Esophagus muscularis mucosa (tissue), 4 donors: ENCODE measurements around the gene CHAD. TPM values are rescaled to one million over a fixed set of nuclear protein-coding genes. Genes with fewer than 3 reads are reported as not detected.

ENCODE experiments used
- DNase-seq: peaks from one replicate; pipeline ENCODE4 v3.0.0-alpha.2; 2017; ENCODE audit errors: extremely low spot score
- H3K27ac ChIP-seq, 4 donors: fragments of 200-600 bp; sonication (generic); replicated peaks in 1 of 4; 1 replicate in 3 of 4; 2 replicates in 1 of 4; pipeline ENCODE4 v1.5.1; 2016 to 2019; ENCODE audit warnings: mild to moderate bottlenecking in 1 of 4
- H3K27me3 ChIP-seq, 4 donors: fragments of 200-600 bp; sonication (generic); one replicate each; pipeline versions ENCODE4 v1.5.1 to v1.6.0; 2016 to 2019
- H3K36me3 ChIP-seq, 4 donors: fragments of 200-600 bp; sonication (generic); one replicate each; pipeline ENCODE4 v1.5.1; 2016 to 2019
- H3K4me1 ChIP-seq, 4 donors: fragments of 200-600 bp; sonication (generic); one replicate each; pipeline ENCODE4 v1.5.1; 2016 to 2019
- H3K4me3 ChIP-seq, 4 donors: fragments of 200-600 bp; sonication (generic); 1 replicate in 2 of 4; 2 replicates in 2 of 4; pipeline ENCODE4 v1.5.1; 2016 to 2019; ENCODE audit warnings: mild to moderate bottlenecking in 4 of 4, moderate library complexity in 1 of 4
- H3K9me3 ChIP-seq, 4 donors: fragments of 200-600 bp; sonication (generic); 1 replicate in 3 of 4; 2 replicates in 1 of 4; pipeline ENCODE4 v1.5.1; 2016 to 2019
- EP300 ChIP-seq: sonication (generic); formaldehyde crosslinking; IDR thresholded peaks from one replicate; pipeline ENCODE4 v1.6.1; 2017; ENCODE audit warnings: antibody characterized with exemption
- POLR2A ChIP-seq: fragments of 450-650 bp; IDR thresholded peaks from one replicate; pipeline ENCODE4 v1.6.1; 2017; ENCODE audit warnings: antibody characterized with exemption, moderate library complexity, mild to moderate bottlenecking, low read depth
- POLR2AphosphoS5 ChIP-seq, 2 donors: sonication (generic); formaldehyde crosslinking; IDR thresholded peaks; one replicate each; pipeline ENCODE4 v1.6.1; 2017; ENCODE audit warnings: antibody characterized with exemption in 2 of 2
- WGBS: methylation state at CpG from one replicate; pipeline ENCODE4 v1.1.5; 2018; 5-methylcytosine and 5-hydroxymethylcytosine counted together
- intact Hi-C: fragments of 100-400 bp; cut with DNase I; formaldehyde crosslinking; loops from one replicate; pipeline ENCODE4 v1.15.1; 2023
- total RNA-seq, 4 donors: library from RNA; depleted of rRNA; stranded (reverse); fragments of >200 nt; gene quantifications; one replicate each; pipeline versions ENCODE4 v1.1.0 to v1.2.1, GENCODE V29; 2016
- TF ChIP-seq, protein P1 (sequence below), 3 experiments: fragments of 200-600 bp in 2 of 3; fragments of 450-650 bp in 1 of 3; sonication (generic) in 2 of 3; IDR thresholded peaks; one replicate each; pipeline ENCODE4 v1.5.1; 2017 to 2019; ENCODE audit warnings: antibody characterized with exemption in 3 of 3, mild to moderate bottlenecking in 2 of 3, moderate library complexity in 1 of 3

Gene CHAD
- total RNA-seq, 4 donors from 2014 or later = not detected

DNA sequence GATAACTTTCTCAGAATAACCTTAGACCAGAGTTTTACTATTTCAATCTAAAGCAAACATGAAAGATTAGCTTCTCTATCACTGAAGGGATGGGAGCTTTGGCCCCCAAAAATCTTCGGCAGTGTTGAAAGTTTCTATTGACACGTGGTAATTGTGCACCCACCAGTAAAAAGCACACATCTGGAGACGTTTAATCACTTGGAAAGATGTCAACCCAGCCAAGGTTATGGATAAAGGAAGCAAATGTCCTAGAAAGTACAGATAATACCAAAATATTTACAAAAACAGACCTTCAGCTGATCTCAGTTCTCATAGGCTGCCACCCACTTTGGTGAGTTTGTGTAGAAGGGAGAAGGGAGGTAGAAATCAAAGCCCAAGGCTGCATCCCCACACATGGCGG, 44.8 kb upstream of the CHAD start:
- WGBS = 67% methylated on average over 4 of the region's 4 CpGs
- no peak overlapping the region for H3K27ac ChIP-seq
- intact Hi-C loops = no loop called here

DNA sequence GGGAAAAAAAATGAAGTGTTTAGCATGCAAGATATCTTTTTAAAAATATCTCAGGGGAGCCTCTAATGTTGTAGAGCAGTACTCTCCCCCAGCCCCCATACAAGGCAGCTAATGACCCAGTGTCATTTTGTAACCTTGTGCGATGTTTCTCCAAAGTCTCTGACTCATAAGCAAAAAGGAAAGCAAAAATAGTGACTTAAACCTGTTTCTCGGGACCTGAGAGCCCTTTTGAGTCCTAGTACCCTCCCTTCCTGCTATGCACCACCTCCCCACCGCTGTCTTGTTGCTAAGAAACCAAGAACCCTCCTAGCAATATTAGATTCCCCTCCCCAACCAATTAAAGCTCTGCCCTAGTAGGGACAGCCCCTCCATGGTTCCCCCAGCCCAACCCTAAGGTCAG, 42.4 kb upstream of the CHAD start:
- H3K27ac ChIP-seq = no peak overlapping the region
- no peaks in the 10 kb centered on the region for H3K9me3 ChIP-seq
- no peaks in the 10 kb centered on the region for H3K36me3 ChIP-seq
- peaks cover 29 to 35% (median 31%) of the 10 kb centered on the region in 4 donors for H3K4me1 ChIP-seq
- no peak overlapping the region for H3K4me3 ChIP-seq
- WGBS = 61% methylated on average over 3 of the region's 3 CpGs
- H3K27me3 ChIP-seq = no peaks in the 10 kb centered on the region
- no peak for DNase-seq
- TF ChIP-seq POLR2AphosphoS5 (IDR thresholded peaks at IDR 0.05) (no peak), EP300 (no peak), POLR2A (no peak)
- TF ChIP-seq, protein P1, sequence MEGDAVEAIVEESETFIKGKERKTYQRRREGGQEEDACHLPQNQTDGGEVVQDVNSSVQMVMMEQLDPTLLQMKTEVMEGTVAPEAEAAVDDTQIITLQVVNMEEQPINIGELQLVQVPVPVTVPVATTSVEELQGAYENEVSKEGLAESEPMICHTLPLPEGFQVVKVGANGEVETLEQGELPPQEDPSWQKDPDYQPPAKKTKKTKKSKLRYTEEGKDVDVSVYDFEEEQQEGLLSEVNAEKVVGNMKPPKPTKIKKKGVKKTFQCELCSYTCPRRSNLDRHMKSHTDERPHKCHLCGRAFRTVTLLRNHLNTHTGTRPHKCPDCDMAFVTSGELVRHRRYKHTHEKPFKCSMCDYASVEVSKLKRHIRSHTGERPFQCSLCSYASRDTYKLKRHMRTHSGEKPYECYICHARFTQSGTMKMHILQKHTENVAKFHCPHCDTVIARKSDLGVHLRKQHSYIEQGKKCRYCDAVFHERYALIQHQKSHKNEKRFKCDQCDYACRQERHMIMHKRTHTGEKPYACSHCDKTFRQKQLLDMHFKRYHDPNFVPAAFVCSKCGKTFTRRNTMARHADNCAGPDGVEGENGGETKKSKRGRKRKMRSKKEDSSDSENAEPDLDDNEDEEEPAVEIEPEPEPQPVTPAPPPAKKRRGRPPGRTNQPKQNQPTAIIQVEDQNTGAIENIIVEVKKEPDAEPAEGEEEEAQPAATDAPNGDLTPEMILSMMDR (IDR thresholded peaks at IDR 0.05) = no peak
- intact Hi-C loops = no loop called here

More for the DNA sequence above, 44.8 kb upstream of the CHAD start:
- H3K4me1 ChIP-seq = peaks cover 21 to 26% (median 24%) of the 10 kb centered on the region in 4 donors
- DNase-seq = no peak
- TF ChIP-seq EP300 (no peak), POLR2AphosphoS5 (IDR thresholded peaks at IDR 0.05) (no peak), POLR2A (no peak)
- TF ChIP-seq, protein P1 (IDR thresholded peaks at IDR 0.05) = no peak
- H3K36me3 ChIP-seq = no peaks in the 10 kb centered on the region
- no peaks in the 10 kb centered on the region for H3K9me3 ChIP-seq
- H3K27me3 ChIP-seq = no peaks in the 10 kb centered on the region
- no peak overlapping the region for H3K4me3 ChIP-seq

DNA sequence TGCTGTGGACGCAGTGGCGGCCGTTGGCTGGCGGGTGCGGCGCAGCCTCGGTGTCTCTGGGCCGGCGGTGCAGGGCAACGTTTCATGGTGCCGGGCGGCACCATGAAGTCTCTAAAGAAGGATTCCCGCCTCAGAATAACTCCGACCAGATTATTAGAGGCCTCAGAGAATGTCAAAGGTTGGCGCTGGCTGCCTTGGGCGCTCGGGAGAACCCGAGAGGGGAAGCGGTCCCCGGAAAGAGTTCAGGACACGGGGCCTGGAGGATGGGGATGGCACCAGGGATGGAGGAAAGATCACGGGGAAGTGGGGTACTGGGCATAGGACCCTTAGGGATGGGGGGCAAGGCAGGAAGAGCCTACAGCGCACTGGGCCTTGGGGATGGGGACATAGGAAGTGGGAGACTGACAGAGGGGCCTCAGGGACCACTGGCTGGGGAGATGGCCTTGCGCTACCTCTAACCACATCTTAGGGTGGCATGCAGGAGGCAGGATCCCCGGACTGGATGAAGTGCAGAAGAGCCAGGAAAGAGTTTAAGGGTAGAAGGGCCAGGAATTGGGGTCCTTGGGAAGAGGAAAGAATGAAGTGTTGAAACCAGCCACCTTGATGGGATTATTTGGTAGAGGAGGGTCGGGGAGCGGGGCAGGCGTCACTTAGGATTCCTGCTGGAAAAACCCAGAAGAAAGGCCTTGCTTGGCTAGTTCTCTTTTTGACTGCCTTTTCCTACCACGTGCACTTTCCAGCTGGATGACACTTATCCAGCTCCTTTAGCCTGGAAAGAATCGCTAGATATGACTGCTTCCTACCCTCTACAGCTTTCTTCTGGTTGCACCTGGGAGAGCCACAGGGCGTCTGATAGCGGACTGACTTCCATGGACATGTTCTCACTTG, 40.1 kb upstream of the CHAD start:
- H3K27ac ChIP-seq = peak overlapping the region; percentile 69 to 83 (median 80)
- TF ChIP-seq EP300 = no peak
- WGBS = 29% methylated on average over 27 of the region's 32 CpGs
- no peaks in the 10 kb centered on the region for H3K9me3 ChIP-seq
- DNase-seq = no peak
- H3K36me3 ChIP-seq = no peaks in the 10 kb centered on the region
- intact Hi-C loops = no loop called here
- peak overlapping the region; percentile 65 to 82 (median 69) for H3K4me3 ChIP-seq
- no peaks in the 10 kb centered on the region for H3K27me3 ChIP-seq
- peaks cover 18 to 22% (median 21%) of the 10 kb centered on the region in 4 donors for H3K4me1 ChIP-seq

DNA sequence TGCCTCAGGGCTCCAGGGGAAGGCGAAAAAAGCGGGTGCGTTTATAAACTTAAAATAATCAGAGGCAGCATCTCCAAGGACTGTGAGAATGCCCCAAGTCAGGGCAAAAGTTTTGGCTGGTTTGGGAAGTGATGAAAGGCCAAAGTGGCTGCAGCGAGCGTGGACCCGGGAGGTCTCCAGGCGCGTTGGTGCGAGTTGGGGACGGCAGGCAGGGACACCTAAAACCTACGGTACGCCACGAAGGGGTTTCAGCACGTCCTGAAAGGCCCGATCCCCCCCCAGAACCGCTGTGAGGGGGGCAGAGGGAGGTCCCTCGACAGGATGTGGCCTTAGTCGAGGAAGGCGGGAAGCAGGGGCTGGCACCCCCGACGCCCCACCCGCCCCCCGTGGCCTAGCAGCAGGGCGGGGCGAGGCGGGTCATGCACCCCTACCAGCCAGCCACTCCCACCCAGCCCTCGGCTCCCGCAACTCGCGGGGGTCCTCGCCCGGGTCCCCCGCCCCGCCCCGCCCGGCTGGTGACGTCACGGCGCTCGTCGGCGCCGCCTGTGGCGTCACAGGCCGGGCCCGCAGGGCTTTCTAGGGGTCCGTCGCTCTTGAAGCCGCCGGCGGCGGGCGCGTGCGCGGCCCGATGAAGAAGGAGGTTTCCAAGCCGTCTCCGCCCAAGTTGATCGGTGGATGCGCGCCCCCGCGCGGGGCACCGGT, 39.3 kb upstream of the CHAD start, which contains the start of gene MYCBPAP:
Gene MYCBPAP (plus strand): TSS at position 569 of the 702 bp plus-strand sequence. CDS start 236 bp downstream, outside the sequence.
- H3K4me1 ChIP-seq = peaks cover 17 to 22% (median 20%) of the 10 kb centered on the region in 4 donors
- H3K27me3 ChIP-seq = no peaks in the 10 kb centered on the region
- TF ChIP-seq EP300 (no peak), POLR2AphosphoS5 (IDR thresholded peaks at IDR 0.05) (peak; percentile 63 to 72), POLR2A (no peak)
- TF ChIP-seq, protein P1 (IDR thresholded peaks at IDR 0.05) = peak in 2 of 3 experiments; percentile 17 to 41
- H3K36me3 ChIP-seq = no peaks in the 10 kb centered on the region
- H3K9me3 ChIP-seq = no peaks in the 10 kb centered on the region
- DNase-seq = peak; percentile 94
- H3K4me3 ChIP-seq = peak within 1 kb of the TSS; percentile 65 to 82 (median 69)
- peak within 1 kb of the TSS; percentile 69 to 83 (median 80) for H3K27ac ChIP-seq
- intact Hi-C loops = no loop called here
- WGBS = 17% methylated on average over 16 of the region's 66 CpGs

DNA sequence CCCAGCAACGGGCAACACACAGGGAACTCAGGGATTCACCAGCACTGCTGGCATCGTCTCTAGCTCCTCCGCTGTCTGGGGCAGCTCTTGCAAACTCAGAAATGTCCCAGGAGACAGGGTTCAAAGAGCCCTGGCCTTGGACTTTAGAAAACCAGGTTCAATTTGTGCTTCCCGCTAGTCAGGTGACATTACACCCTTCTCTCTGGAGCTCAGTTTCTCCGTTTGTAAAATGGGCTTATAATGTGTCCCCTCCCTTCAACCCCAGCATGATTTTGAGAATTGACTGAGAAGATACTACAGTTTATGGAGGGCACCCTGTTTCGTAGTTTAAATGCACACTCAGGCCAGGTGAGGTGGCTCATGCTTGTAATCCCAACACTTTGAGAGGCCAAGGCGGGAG, 37.6 kb upstream of the CHAD start:
- Histone ChIP-seq H3K4me1 (peaks cover 17 to 22% (median 20%) of the 10 kb centered on the region in 4 donors), H3K27ac (no peak overlapping the region), H3K36me3 (no peaks in the 10 kb centered on the region), H3K9me3 (no peaks in the 10 kb centered on the region), H3K4me3 (no peak overlapping the region), H3K27me3 (no peaks in the 10 kb centered on the region)
- WGBS = 89% methylated on average over 7 of the region's 7 CpGs
- intact Hi-C loops = no loop called here
- no peak for TF ChIP-seq EP300
- TF ChIP-seq, protein P1 (IDR thresholded peaks at IDR 0.05) = no peak
- TF ChIP-seq POLR2AphosphoS5 (IDR thresholded peaks at IDR 0.05) = no peak
- no peak for TF ChIP-seq POLR2A
- DNase-seq = no peak
